Thyroid gland (tissue), 4 donors: ENCODE results near the gene PSKH1.

ENCODE experiments used
- POLR2A ChIP-seq, 2 donors: fragments of 450-650 bp; IDR thresholded peaks; one replicate each; pipeline ENCODE4 v1.6.1; 2017; ENCODE audit warnings: antibody characterized with exemption in 2 of 2, mild to moderate bottlenecking in 2 of 2, moderate library complexity in 1 of 2
- TF ChIP-seq, protein P1 (sequence below), 6 experiments: fragments of 200-600 bp in 3 of 6; fragments of 450-650 bp in 3 of 6; sonication (generic) in 3 of 6; IDR thresholded peaks; one replicate each; pipeline ENCODE4 v1.5.1; 2016 to 2019; ENCODE audit warnings: antibody characterized with exemption in 6 of 6, mild to moderate bottlenecking in 2 of 6, inconsistent platforms in 1 of 6, moderate library complexity in 1 of 6

DNA sequence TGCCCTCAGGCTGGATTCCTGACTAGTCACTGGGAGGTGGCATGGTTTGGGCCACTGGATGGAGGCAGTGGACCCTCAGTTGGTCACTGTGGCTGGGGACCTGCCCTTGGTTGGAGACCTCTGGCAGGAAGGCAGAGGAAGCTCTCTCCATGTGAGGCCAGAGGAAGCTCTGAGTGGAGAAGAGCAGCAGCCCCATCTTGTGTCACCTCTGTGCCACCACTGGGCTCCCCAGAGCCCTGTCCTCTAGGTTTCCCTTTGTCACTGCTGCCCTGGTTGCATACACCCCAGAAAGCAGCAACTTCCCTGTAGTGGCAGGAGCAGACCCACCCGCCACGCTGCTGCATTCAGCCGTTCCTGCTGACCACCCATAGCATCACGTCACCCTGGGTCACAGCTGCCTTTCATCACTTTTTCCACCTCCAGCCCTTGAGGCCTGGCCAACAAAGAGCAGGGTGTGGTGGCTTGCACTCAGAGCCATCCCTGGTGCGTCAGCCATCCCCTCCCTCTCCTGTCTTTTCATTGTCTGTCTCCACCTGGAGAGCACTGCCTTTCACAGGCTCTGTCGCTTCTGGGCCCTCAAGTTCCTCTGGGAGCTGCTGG is 26.7 kb downstream of the PSKH1 start:
- TF ChIP-seq, protein P1, sequence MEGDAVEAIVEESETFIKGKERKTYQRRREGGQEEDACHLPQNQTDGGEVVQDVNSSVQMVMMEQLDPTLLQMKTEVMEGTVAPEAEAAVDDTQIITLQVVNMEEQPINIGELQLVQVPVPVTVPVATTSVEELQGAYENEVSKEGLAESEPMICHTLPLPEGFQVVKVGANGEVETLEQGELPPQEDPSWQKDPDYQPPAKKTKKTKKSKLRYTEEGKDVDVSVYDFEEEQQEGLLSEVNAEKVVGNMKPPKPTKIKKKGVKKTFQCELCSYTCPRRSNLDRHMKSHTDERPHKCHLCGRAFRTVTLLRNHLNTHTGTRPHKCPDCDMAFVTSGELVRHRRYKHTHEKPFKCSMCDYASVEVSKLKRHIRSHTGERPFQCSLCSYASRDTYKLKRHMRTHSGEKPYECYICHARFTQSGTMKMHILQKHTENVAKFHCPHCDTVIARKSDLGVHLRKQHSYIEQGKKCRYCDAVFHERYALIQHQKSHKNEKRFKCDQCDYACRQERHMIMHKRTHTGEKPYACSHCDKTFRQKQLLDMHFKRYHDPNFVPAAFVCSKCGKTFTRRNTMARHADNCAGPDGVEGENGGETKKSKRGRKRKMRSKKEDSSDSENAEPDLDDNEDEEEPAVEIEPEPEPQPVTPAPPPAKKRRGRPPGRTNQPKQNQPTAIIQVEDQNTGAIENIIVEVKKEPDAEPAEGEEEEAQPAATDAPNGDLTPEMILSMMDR (IDR thresholded peaks at IDR 0.05) = no peak
- no peak for TF ChIP-seq POLR2A (IDR thresholded peaks at IDR 0.05)
